Breast epithelium (tissue), 4 donors: ENCODE results near the gene ZNF664. TPM values are rescaled to one million over a fixed set of nuclear protein-coding genes. Genes with fewer than 3 reads are reported as not detected.

Source experiments
- DNase-seq, 2 donors: peaks; one replicate each; pipeline ENCODE4 v3.0.0-alpha.2; 2019; ENCODE audit warnings: low spot score in 2 of 2
- H3K27ac ChIP-seq, 2 donors: fragments of 200-600 bp; sonication (generic) in 1 of 2; one replicate each; pipeline ENCODE4 v1.5.1; 2016 to 2019; ENCODE audit warnings: mild to moderate bottlenecking in 1 of 2
- H3K27me3 ChIP-seq, 2 donors: fragments of 200-600 bp; sonication (generic) in 1 of 2; one replicate each; pipeline versions ENCODE4 v1.5.1 to v1.6.0; 2017 to 2019; ENCODE audit warnings: control low read depth in 1 of 2, mild to moderate bottlenecking in 1 of 2
- H3K36me3 ChIP-seq: fragments of 200-600 bp; one replicate; pipeline ENCODE4 v1.5.1; 2019
- H3K4me1 ChIP-seq, 2 donors: fragments of 200-600 bp; sonication (generic); one replicate each; pipeline ENCODE4 v1.5.1; 2016 to 2019; ENCODE audit warnings: control low read depth in 1 of 2
- H3K4me3 ChIP-seq, 3 donors: fragments of 200-600 bp; sonication (generic); 1 replicate in 2 of 3; 2 replicates in 1 of 3; pipeline ENCODE4 v1.5.1; 2016 to 2019; ENCODE audit warnings: mild to moderate bottlenecking in 3 of 3, moderate library complexity in 2 of 3
- H3K9me3 ChIP-seq, 2 donors: fragments of 200-600 bp; sonication (generic) in 1 of 2; one replicate each; pipeline ENCODE4 v1.5.1; 2016 to 2019; ENCODE audit warnings: control low read depth in 1 of 2
- POLR2A ChIP-seq: fragments of 450-650 bp; IDR thresholded peaks from one replicate; pipeline ENCODE4 v1.6.1; 2016; ENCODE audit warnings: antibody characterized with exemption, mild to moderate bottlenecking, moderate library complexity
- POLR2AphosphoS5 ChIP-seq, 3 donors: sonication (generic); formaldehyde crosslinking; IDR thresholded peaks; one replicate each; pipeline ENCODE4 v1.6.1; 2017; ENCODE audit warnings: antibody characterized with exemption in 3 of 3
- intact Hi-C: fragments of 100-400 bp; cut with DNase I; formaldehyde crosslinking; loops from one replicate; pipeline ENCODE4 v1.15.1; 2023; ENCODE audit warnings: low total_unique reads
- total RNA-seq, 3 donors: library from RNA; depleted of rRNA; stranded (reverse); fragments of >200 nt; gene quantifications; one replicate each; pipeline ENCODE4 v1.1.0, GENCODE V29; 2016
- TF ChIP-seq, protein P1 (sequence below), 3 donors: fragments of 450-650 bp; IDR thresholded peaks; one replicate each; pipeline ENCODE4 v1.5.1; 2016 to 2017; ENCODE audit warnings: antibody characterized with exemption in 3 of 3, mild to moderate bottlenecking in 3 of 3, moderate library complexity in 3 of 3

ZNF664 gene
- total RNA-seq, 3 donors from 2014 or later: 78.3 to 113 (median 97.8) TPM

DNA sequence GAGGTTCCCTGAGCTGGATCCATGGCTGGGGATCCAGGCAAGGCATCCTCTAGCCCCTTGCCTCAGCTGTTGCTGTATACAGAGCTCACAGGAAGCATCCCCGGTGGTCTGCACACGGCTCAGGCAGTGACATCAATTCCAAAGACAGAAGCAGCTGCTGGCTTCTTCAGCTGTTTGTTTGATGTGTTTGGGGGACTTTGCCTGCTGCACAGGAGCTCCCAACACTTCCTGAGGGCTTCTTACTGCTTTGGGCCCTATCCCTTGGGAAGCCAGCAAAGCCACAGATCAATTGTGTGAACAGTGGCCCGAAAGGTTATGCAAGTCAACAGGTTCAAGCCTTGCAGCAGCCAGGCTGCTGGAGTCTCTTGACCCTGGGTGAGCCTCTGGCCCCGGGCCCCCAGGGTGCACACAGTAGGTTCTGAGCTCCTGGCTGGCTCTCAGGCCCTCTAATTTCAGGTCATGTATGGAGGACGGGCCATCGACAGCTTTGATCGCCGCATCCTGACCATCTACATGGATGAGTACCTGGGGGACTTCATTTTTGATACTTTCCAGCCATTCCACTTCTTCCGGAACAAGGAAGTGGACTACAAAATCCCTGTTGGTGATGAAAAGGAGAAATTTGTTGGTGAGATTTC lies 43.0 kb upstream of the ZNF664 start:
- TF ChIP-seq, protein P1, sequence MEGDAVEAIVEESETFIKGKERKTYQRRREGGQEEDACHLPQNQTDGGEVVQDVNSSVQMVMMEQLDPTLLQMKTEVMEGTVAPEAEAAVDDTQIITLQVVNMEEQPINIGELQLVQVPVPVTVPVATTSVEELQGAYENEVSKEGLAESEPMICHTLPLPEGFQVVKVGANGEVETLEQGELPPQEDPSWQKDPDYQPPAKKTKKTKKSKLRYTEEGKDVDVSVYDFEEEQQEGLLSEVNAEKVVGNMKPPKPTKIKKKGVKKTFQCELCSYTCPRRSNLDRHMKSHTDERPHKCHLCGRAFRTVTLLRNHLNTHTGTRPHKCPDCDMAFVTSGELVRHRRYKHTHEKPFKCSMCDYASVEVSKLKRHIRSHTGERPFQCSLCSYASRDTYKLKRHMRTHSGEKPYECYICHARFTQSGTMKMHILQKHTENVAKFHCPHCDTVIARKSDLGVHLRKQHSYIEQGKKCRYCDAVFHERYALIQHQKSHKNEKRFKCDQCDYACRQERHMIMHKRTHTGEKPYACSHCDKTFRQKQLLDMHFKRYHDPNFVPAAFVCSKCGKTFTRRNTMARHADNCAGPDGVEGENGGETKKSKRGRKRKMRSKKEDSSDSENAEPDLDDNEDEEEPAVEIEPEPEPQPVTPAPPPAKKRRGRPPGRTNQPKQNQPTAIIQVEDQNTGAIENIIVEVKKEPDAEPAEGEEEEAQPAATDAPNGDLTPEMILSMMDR (IDR thresholded peaks at IDR 0.05): no peak
- TF ChIP-seq POLR2A (no peak), POLR2AphosphoS5 (IDR thresholded peaks at IDR 0.05) (no peak)
- intact Hi-C loops: no loop called here

DNA sequence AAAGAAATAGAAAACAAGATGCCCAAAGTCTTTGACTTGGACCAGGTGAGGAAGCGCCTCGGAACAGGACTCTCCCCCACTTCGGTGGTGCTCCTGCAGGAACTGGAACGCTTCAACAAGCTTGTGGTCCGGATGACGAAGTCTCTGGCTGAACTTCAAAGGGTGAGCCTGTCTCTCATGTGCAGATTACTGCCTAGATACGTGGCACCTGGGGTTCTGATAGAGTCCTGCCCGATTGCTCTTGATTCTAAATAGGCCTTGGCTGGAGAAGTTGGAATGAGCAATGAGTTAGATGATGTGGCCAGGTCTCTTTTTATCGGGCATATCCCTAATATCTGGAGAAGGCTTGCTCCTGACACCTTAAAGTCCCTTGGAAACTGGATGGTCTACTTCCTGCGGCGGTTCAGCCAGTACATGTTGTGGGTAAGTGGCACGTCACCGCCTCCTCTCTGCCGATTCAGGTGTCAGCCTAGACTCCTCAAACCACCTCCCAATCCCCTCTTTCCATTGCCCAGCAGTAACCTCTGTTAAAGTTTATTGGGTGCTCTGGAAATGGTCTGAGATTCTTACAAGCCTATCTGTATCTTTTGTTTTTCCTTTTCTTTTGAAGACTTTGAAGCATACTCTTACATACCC lies 41.2 kb upstream of the ZNF664 start:
- TF ChIP-seq POLR2AphosphoS5 (IDR thresholded peaks at IDR 0.05) (no peak), POLR2A (no peak)
- TF ChIP-seq, protein P1 (IDR thresholded peaks at IDR 0.05): no peak
- H3K27ac ChIP-seq: no peak overlapping the region
- H3K9me3 ChIP-seq: no peaks in the 10 kb centered on the region
- H3K4me1 ChIP-seq: no peaks in the 10 kb centered on the region
- H3K36me3 ChIP-seq: no peaks in the 10 kb centered on the region
- no peak for DNase-seq
- H3K4me3 ChIP-seq: no peak overlapping the region
- H3K27me3 ChIP-seq: no peaks in the 10 kb centered on the region
- intact Hi-C loops: no loop called here

More for the DNA sequence above, 43.0 kb upstream of the ZNF664 start:
- Histone ChIP-seq H3K36me3 (no peaks in the 10 kb centered on the region), H3K4me3 (no peak overlapping the region), H3K27me3 (no peaks in the 10 kb centered on the region), H3K27ac (no peak overlapping the region), H3K9me3 (no peaks in the 10 kb centered on the region), H3K4me1 (no peaks in the 10 kb centered on the region)
- no peak for DNase-seq

DNA sequence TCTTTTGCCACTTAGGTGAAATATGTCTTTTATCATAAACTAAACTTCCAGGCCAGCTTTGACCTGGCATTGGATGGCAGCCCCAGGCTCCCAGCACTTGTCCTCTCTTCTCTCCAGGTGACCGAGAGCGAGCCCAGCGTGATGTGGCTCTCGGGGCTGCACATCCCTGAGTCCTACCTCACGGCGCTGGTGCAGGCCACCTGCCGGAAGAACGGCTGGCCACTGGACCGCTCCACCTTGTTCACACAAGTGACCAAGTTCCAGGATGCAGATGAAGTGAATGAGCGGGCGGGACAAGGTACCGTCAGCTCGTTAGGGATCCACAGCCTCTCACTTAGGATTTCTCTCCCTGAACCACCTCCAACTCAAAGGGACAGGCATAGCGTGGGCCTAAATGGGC lies 39.8 kb upstream of the ZNF664 start:
- no peaks in the 10 kb centered on the region for H3K36me3 ChIP-seq
- intact Hi-C loops: no loop called here
- H3K9me3 ChIP-seq: no peaks in the 10 kb centered on the region

DNA sequence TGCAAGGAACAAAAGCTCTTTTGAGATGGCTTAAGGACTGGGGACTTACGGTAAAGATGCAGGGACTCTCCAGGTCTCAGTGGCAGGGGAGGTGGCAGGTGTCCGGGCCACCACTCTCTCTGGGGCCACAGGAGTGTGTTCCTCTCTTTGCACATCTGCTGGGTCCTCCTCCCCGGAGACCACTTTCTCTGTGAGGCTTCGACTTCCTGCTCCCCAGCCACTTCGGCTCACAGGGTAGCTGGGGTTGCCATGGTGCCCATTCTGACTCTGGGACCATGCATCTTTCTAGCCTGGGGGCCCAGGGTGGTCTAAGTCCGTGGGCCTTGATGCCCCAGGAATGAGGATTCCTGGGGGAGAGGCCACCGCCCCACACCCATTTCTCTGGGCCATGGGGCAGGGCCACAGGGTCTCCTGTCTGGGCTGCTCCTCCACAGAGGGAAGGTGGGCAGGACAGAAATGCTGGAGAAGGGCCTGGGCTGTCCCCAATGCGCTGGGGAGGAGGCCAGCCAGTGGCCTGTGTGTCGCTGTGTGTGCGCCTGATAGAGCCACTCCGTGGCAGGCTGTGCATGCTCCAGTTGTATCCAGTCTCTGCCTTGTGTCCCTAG lies 38.9 kb upstream of the ZNF664 start:
- Histone ChIP-seq H3K27ac (no peak overlapping the region), H3K36me3 (no peaks in the 10 kb centered on the region), H3K4me3 (no peak overlapping the region), H3K4me1 (no peaks in the 10 kb centered on the region), H3K27me3 (no peaks in the 10 kb centered on the region), H3K9me3 (no peaks in the 10 kb centered on the region)
- no peak for DNase-seq
- TF ChIP-seq, protein P1 (IDR thresholded peaks at IDR 0.05): no peak
- no peak for TF ChIP-seq POLR2A
- no peak for TF ChIP-seq POLR2AphosphoS5 (IDR thresholded peaks at IDR 0.05)
- intact Hi-C loops: no loop called here

More for the DNA sequence above, 39.8 kb upstream of the ZNF664 start:
- TF ChIP-seq POLR2AphosphoS5 (IDR thresholded peaks at IDR 0.05) (no peak), POLR2A (no peak)
- TF ChIP-seq, protein P1 (IDR thresholded peaks at IDR 0.05): no peak
- no peak overlapping the region for H3K4me3 ChIP-seq
- H3K27ac ChIP-seq: no peak overlapping the region
- no peak for DNase-seq
- H3K27me3 ChIP-seq: no peaks in the 10 kb centered on the region
- H3K4me1 ChIP-seq: no peaks in the 10 kb centered on the region

DNA sequence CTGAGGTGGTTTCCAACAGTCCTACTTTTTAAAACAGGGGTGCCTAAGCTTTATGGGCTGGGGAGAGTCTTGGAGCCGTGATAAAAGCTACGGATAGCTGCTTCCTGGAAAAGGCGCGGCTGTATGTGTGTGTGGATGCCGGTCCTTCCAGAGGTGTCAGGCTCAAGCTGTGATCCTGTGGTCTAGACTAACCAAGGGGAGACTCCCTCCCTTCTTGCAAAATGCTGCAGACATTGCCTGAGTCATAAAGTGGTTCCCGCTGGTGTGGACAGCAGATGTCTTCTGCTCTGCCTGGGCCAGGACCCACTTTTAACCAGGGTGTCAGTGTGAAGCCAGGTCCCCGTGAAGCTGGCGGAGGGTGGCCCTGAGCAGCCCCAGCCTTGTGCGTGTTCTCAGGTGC lies 38.2 kb upstream of the ZNF664 start:
- no peak overlapping the region for H3K4me3 ChIP-seq
- no peak for DNase-seq
- TF ChIP-seq POLR2A: no peak
- TF ChIP-seq POLR2AphosphoS5 (IDR thresholded peaks at IDR 0.05): no peak
- TF ChIP-seq, protein P1 (IDR thresholded peaks at IDR 0.05): no peak
- no peak overlapping the region for H3K27ac ChIP-seq
- no peaks in the 10 kb centered on the region for H3K4me1 ChIP-seq
- no peaks in the 10 kb centered on the region for H3K9me3 ChIP-seq
- intact Hi-C loops: no loop called here
- H3K36me3 ChIP-seq: no peaks in the 10 kb centered on the region
- H3K27me3 ChIP-seq: no peaks in the 10 kb centered on the region
